CD8-positive, alpha-beta memory T cell (primary cell): ENCODE measurements around the gene HMGN5. TPM values are rescaled to one million over a fixed set of nuclear protein-coding genes. Genes with fewer than 3 reads are reported as not detected.
A peak's percentile ranks its signal among the peaks of the same experiment; 100 is the strongest.

Experiments used
- CTCF ChIA-PET: fragments of 350-600 bp; sonication (Branson Sonifier 250); formaldehyde crosslinking; loops from one replicate; lab custom pipeline; 2021; ENCODE audit warnings: antibody characterized with exemption; lab: Charles Lee
- POLR2A ChIA-PET: fragments of 350-600 bp; sonication (Branson Sonifier 250); formaldehyde crosslinking; loops from one replicate; lab custom pipeline; 2021; ENCODE audit warnings: antibody characterized with exemption; lab: Charles Lee
- DNase-seq, 5 donors: peaks; one replicate each; pipeline versions ENCODE4 v3.0.0 to v3.0.0-alpha.2; 2020 to 2022; ENCODE audit warnings: mixed read lengths in 1 of 5
- H3K27ac ChIP-seq: one replicate; pipeline ENCODE4 v1.7.0; 2013; ENCODE audit warnings: low read depth, mild to moderate bottlenecking, low read length, moderate library complexity
- H3K27me3 ChIP-seq: 2 replicates; pipeline ENCODE4 v1.7.0; 2013; ENCODE audit warnings: low read length, mild to moderate bottlenecking; ENCODE audit not compliant: insufficient read depth, poor library complexity, severe bottlenecking
- H3K36me3 ChIP-seq: 2 replicates; pipeline ENCODE4 v1.7.0; 2013; ENCODE audit warnings: mild to moderate bottlenecking, low read length, moderate library complexity; ENCODE audit not compliant: insufficient read depth
- H3K4me1 ChIP-seq: 2 replicates; pipeline ENCODE4 v1.7.0; 2013; ENCODE audit warnings: mild to moderate bottlenecking, low read length, moderate library complexity; ENCODE audit not compliant: insufficient read depth
- H3K4me3 ChIP-seq: 2 replicates; pipeline ENCODE4 v1.7.0; 2013; ENCODE audit warnings: mild to moderate bottlenecking, low read length
- H3K9me3 ChIP-seq: 2 replicates; pipeline ENCODE4 v1.7.0; 2013; ENCODE audit warnings: mild to moderate bottlenecking, low read length
- H3K27ac Mint-ChIP-seq, 8 donors: one replicate each; pipeline ENCODE4 v1.8.0; 2020 to 2021; ENCODE audit warnings: mixed read lengths in 8 of 8, mild to moderate bottlenecking in 6 of 8, inconsistent platforms in 3 of 8, moderate library complexity in 3 of 8
- H3K27me3 Mint-ChIP-seq, 2 donors: one replicate each; pipeline ENCODE4 v1.8.0; 2020 to 2021; ENCODE audit warnings: mixed read lengths in 2 of 2, mild to moderate bottlenecking in 1 of 2, moderate library complexity in 1 of 2
- H3K36me3 Mint-ChIP-seq, 3 donors: one replicate each; pipeline ENCODE4 v1.8.0; 2020 to 2021; ENCODE audit warnings: mixed read lengths in 3 of 3, inconsistent platforms in 1 of 3, mild to moderate bottlenecking in 1 of 3
- H3K4me1 Mint-ChIP-seq, 3 donors: one replicate each; pipeline ENCODE4 v1.8.0; 2020 to 2021; ENCODE audit warnings: mixed read lengths in 3 of 3, inconsistent platforms in 1 of 3, mild to moderate bottlenecking in 1 of 3
- H3K4me3 Mint-ChIP-seq, 7 donors: one replicate each; pipeline ENCODE4 v1.8.0; 2020 to 2021; ENCODE audit warnings: mixed read lengths in 7 of 7, mild to moderate bottlenecking in 6 of 7, moderate library complexity in 4 of 7, inconsistent platforms in 2 of 7
- H3K9me3 Mint-ChIP-seq, 5 donors: one replicate each; pipeline ENCODE4 v1.8.0; 2020 to 2022; ENCODE audit warnings: mixed read lengths in 5 of 5, mild to moderate bottlenecking in 3 of 5, moderate library complexity in 2 of 5, inconsistent platforms in 1 of 5
- polyA plus RNA-seq: library from polyadenylated mRNA; unstranded; fragments of 300-500 nt; fragmentation: Illumina TruSeq; gene quantifications from one replicate; pipeline ENCODE4 v1.2.3, GENCODE V29; 2021
- total RNA-seq, 2 experiments: library from RNA; stranded (reverse); gene quantifications; one replicate each; pipeline ENCODE4 v1.2.3, GENCODE V29; 2021

The HMGN5 gene
- total and polyA plus RNA-seq, 3 experiments from 2014 or later: 1.2 to 3.3 (median 2.7) TPM

DNA sequence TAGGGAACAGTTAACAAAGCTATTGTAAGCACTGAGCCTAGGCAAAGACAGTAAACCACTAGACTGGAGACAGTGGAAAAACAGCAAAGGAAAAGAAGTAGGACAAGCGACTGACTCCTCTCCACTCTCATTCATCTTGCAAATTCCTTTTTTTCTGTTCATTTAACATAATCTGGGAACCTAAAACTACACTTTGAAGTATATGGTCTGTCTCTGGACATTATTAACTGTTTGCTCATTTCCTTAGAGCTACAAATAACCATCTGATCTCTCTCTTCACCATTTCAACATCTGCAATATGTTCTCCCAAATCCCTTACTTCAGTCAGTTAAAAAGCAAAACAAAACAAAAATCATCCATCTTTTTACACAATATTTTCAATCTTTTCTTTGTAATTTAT is 642 bp downstream of the HMGN5 start:
- CTCF ChIA-PET: interaction anchor here (0.8 to 1.8 kb wide), 3 partner anchors 9 to 392 kb away, joined by 3 to 5 read pairs (median 4); no protein-coding TSS in a partner anchor
- Histone ChIP-seq H3K27me3 (no peaks in the 10 kb centered on the region), H3K4me3 (peak overlapping the region; percentile 99), H3K36me3 (no peaks in the 10 kb centered on the region), H3K4me1 (peaks cover 16% of the 10 kb centered on the region), H3K9me3 (no peaks in the 10 kb centered on the region), H3K27ac (peak overlapping the region; percentile 83)
- Mint-ChIP-seq H3K9me3 (no peaks in the 10 kb centered on the region), H3K27me3 (no peaks in the 10 kb centered on the region), H3K36me3 (peaks cover 0 to 23% (median 7%) of the 10 kb centered on the region in 3 donors), H3K4me1 (peaks cover 34 to 51% (median 41%) of the 10 kb centered on the region in 3 donors), H3K4me3 (peak overlapping the region; percentile 91 to 100 (median 93)), H3K27ac (peak overlapping the region; percentile 87 to 96 (median 96))
- DNase-seq: no peak
- POLR2A ChIA-PET: no interaction called here

DNA sequence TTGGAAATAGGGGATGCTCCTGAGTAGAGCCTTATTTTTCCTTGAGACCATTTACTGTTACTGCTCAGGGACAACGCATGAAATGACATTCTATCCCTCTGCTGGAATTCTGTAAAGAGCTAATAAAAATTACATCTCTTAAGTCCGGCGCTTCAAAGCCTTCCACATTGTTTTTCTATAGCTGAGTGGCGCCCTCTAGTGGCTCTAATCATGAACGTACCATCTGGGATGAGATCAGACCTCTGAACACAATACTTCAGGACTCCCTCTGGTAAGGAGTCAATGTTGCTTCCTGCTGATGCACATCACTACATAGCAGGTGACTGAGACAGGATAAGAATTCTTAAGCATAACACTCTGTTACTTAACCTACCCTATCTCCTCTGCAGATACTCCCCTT is 6.0 kb downstream of the HMGN5 start:
- POLR2A ChIA-PET: no interaction called here

DNA sequence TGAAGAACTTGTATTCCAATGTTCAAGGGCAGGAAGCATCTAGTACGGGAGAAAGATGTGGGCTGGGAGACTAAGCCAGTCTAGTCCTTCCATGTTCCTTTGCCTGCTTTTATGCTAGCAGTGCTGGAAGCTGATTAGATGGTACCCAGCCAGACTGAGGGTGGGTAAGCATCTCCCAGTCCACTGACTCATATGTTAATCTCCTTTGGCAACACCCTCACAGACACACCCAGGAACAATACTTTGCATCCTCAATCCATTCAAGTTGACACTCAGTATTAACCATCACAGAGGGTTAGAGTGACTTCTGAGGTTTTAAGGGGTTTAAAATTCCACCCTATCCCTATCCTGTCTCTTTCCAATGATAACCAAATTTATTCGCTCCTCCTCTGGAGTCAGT is 6.5 kb downstream of the HMGN5 start:
- no peak overlapping the region for H3K4me3 Mint-ChIP-seq
- Histone ChIP-seq H3K36me3 (no peaks in the 10 kb centered on the region), H3K4me1 (no peaks in the 10 kb centered on the region), H3K9me3 (no peaks in the 10 kb centered on the region), H3K27me3 (no peaks in the 10 kb centered on the region), H3K4me3 (no peak overlapping the region), H3K27ac (no peak overlapping the region)
- peaks cover 4 to 11% (median 6%) of the 10 kb centered on the region in 3 donors for H3K4me1 Mint-ChIP-seq
- DNase-seq: no peak
- H3K27me3 Mint-ChIP-seq: no peaks in the 10 kb centered on the region
- peaks cover 0 to 1% (median 0%) of the 10 kb centered on the region in 3 donors for H3K36me3 Mint-ChIP-seq
- ChIA-PET CTCF (interaction anchor here (0.7 kb wide), 1 partner anchor 75 kb away, joined by 4 read pairs; no protein-coding TSS in a partner anchor), POLR2A (no interaction called here)
- no peaks in the 10 kb centered on the region for H3K9me3 Mint-ChIP-seq
- no peak overlapping the region for H3K27ac Mint-ChIP-seq

More for the DNA sequence above, 6.0 kb downstream of the HMGN5 start:
- CTCF ChIA-PET: interaction anchor here (0.7 kb wide), 1 partner anchor 75 kb away, joined by 4 read pairs; no protein-coding TSS in a partner anchor
- H3K27ac ChIP-seq: no peak overlapping the region
- DNase-seq: peak; percentile 24 to 59 (median 37)
- Mint-ChIP-seq H3K4me3 (peak overlapping the region in 1 of 7 donors; percentile 18), H3K9me3 (no peaks in the 10 kb centered on the region), H3K4me1 (peaks cover 4 to 13% (median 6%) of the 10 kb centered on the region in 3 donors), H3K36me3 (peaks cover 0 to 1% (median 0%) of the 10 kb centered on the region in 3 donors), H3K27me3 (no peaks in the 10 kb centered on the region), H3K27ac (peak overlapping the region in 1 of 8 donors; percentile 15)
- H3K4me3 ChIP-seq: no peak overlapping the region
- no peaks in the 10 kb centered on the region for H3K4me1 ChIP-seq
- no peaks in the 10 kb centered on the region for H3K27me3 ChIP-seq
- no peaks in the 10 kb centered on the region for H3K36me3 ChIP-seq
- no peaks in the 10 kb centered on the region for H3K9me3 ChIP-seq

DNA sequence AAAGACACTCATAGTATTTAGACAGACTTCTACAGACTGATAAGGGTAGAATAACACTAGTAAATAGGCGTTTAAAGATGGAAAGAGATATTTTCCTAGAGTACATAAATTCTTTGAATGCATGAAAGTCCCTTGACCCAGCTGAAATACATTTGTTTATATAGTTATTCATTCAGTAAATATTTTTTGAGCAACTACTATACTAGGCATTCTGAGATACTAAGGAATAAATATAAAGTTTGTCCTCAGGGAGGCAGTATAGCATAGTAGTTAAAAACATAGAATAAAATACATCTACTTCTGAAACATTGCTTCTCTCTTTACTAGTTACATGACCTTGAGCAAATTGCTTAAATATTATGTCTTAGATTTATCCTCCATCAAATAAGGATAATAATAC is 27.4 kb downstream of the HMGN5 start:
- H3K4me1 Mint-ChIP-seq: no peaks in the 10 kb centered on the region
- no peaks in the 10 kb centered on the region for H3K36me3 Mint-ChIP-seq
- Histone ChIP-seq H3K27ac (no peak overlapping the region), H3K4me1 (no peaks in the 10 kb centered on the region), H3K4me3 (no peak overlapping the region), H3K27me3 (no peaks in the 10 kb centered on the region), H3K36me3 (no peaks in the 10 kb centered on the region), H3K9me3 (no peaks in the 10 kb centered on the region)
- H3K27me3 Mint-ChIP-seq: no peaks in the 10 kb centered on the region
- peaks cover 0 to under 1% (median 0%) of the 10 kb centered on the region in 5 donors for H3K9me3 Mint-ChIP-seq
- ChIA-PET CTCF (no interaction called here), POLR2A (no interaction called here)
- peak in 2 of 5 donors; percentile 3 to 6 for DNase-seq
- no peak overlapping the region for H3K27ac Mint-ChIP-seq
- no peak overlapping the region for H3K4me3 Mint-ChIP-seq

DNA sequence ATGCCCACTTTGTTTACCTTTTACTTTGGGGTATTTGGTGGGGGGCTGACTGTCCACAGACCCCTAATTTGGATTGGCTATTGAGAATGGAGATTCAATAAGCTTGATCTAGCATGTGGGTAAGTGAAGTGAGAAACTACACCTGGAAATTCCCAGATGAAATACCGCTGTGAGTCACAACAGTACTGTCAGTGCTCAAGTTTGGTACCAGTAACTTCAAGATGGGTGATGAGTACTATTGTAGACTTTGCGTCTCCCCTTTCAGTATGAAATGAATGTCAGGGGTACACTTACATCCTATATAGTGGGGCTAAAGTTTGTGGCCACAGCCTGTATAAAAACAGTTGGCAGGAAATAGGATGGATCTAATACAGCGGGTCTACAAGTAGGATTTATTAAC is 33.3 kb downstream of the HMGN5 start:
- no peaks in the 10 kb centered on the region for H3K9me3 ChIP-seq

DNA sequence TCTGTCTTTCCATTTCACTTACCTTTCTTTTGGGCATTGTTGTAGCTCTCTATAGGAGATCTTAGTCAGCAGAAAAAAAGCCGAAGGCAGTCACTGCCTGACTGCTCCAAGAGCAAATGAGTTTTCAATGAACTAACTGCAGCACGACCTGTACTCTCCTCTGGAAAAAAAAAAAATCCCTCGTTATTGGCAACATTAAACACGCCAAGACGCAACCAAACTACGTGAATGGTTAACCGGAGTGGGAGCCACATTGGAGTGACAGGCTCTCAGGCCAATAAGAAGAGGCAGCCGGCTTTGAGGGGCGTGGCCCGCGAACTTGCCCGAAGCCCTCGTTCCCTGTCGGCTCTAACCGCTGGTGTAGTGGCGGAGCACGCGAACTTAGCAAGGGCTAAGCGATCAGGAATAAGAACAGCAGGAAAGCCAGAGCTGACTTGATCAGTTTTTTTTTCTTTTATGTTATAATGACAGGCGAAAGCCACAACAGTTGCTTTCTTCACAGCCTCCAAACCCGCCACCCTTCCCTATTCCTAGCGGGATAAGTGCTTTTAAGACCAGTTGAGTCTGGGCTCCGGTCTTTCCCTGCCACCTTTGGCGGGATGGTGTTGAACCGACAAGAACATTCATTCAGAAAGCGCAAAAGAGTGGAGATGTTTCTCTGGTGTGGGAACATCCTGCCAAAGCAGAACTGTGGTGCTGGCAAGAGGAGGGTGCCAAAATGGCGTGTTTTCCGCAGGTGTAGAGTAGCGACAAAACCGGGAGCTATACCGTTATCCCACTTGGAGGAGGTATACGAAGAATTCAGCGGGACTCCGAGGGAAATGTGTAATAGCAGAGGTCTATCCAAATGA is 80.0 kb downstream of the HMGN5 start:
- H3K9me3 Mint-ChIP-seq: no peaks in the 10 kb centered on the region
- DNase-seq: peak; percentile 64 to 89 (median 80)
- H3K4me3 ChIP-seq: peak overlapping the region; percentile 76
- H3K27ac Mint-ChIP-seq: peak overlapping the region; percentile 47 to 82 (median 68)
- H3K4me3 Mint-ChIP-seq: peak overlapping the region; percentile 90 to 99 (median 93)
- ChIA-PET POLR2A (interaction anchor here (0.5 kb wide), 1 partner anchor 81 kb away, joined by 4 read pairs; no protein-coding TSS in a partner anchor), CTCF (interaction anchor here (1.5 to 1.9 kb wide), 4 partner anchors 107 to 313 kb away, joined by 4 to 5 read pairs (median 4); partner anchors contain the start of gene BRWD3)
- H3K36me3 ChIP-seq: no peaks in the 10 kb centered on the region
- H3K4me1 Mint-ChIP-seq: peaks cover 6 to 20% (median 18%) of the 10 kb centered on the region in 3 donors
- H3K27ac ChIP-seq: no peak overlapping the region
- peaks cover 0 to 10% (median 0%) of the 10 kb centered on the region in 3 donors for H3K36me3 Mint-ChIP-seq
- H3K4me1 ChIP-seq: no peaks in the 10 kb centered on the region
- peaks cover 0 to 7% of the 10 kb centered on the region in 2 donors for H3K27me3 Mint-ChIP-seq
- no peaks in the 10 kb centered on the region for H3K9me3 ChIP-seq
- no peaks in the 10 kb centered on the region for H3K27me3 ChIP-seq

More for the DNA sequence above, 33.3 kb downstream of the HMGN5 start:
- Mint-ChIP-seq H3K27me3 (peaks cover 0 to 4% of the 10 kb centered on the region in 2 donors), H3K27ac (no peak overlapping the region), H3K4me1 (no peaks in the 10 kb centered on the region), H3K36me3 (no peaks in the 10 kb centered on the region), H3K4me3 (no peak overlapping the region), H3K9me3 (no peaks in the 10 kb centered on the region)
- Histone ChIP-seq H3K36me3 (no peaks in the 10 kb centered on the region), H3K4me1 (no peaks in the 10 kb centered on the region), H3K27ac (no peak overlapping the region), H3K27me3 (no peaks in the 10 kb centered on the region), H3K4me3 (no peak overlapping the region)
- POLR2A ChIA-PET: no interaction called here
- DNase-seq: no peak
- CTCF ChIA-PET: no interaction called here

DNA sequence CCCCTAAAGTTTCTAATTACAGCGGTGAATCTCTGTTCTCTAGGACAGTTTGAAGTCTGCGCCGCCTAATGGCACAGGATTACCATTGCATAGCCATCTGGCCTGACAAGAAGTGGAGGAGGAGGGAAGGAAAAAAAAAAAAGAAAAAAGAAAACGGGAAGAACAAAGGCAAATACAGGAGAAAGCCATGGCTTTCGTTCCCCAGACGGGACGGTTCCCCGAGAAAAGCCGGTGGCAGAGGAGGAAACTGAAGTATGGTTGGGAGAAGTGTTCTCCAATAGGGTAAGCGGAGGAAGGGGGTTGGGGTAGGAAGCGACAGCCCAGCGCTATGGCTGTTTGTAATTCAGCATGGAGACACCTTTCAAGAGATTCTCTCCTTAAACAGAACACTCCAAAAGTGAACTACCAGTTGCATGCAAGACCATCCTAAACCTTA is 80.8 kb downstream of the HMGN5 start:
- H3K4me1 ChIP-seq: no peaks in the 10 kb centered on the region
- no peaks in the 10 kb centered on the region for H3K36me3 ChIP-seq
- no peak overlapping the region for H3K27ac ChIP-seq
- peaks cover 6 to 20% (median 18%) of the 10 kb centered on the region in 3 donors for H3K4me1 Mint-ChIP-seq
- H3K27me3 ChIP-seq: no peaks in the 10 kb centered on the region
- peak in 3 of 5 donors; percentile 29 to 47 (median 38) for DNase-seq
- no peaks in the 10 kb centered on the region for H3K9me3 ChIP-seq
- peak overlapping the region in 7 of 8 donors; percentile 47 to 96 (median 82) for H3K27ac Mint-ChIP-seq
- peak overlapping the region; percentile 76 for H3K4me3 ChIP-seq
- H3K27me3 Mint-ChIP-seq: peaks cover 0 to 7% of the 10 kb centered on the region in 2 donors
- ChIA-PET CTCF (interaction anchor here (1.0 to 1.9 kb wide), 5 partner anchors 75 to 313 kb away, joined by 4 to 5 read pairs (median 4); partner anchors contain the start of gene BRWD3), POLR2A (no interaction called here)
- H3K9me3 Mint-ChIP-seq: no peaks in the 10 kb centered on the region
- H3K36me3 Mint-ChIP-seq: peaks cover 0 to 10% (median 0%) of the 10 kb centered on the region in 3 donors
- peak overlapping the region; percentile 90 to 99 (median 93) for H3K4me3 Mint-ChIP-seq
